K562 (cell line): ENCODE data around the gene SLCO2A1. TPM values are rescaled to one million over a fixed set of nuclear protein-coding genes. Genes with fewer than 3 reads are reported as not detected.

ENCODE experiments used
- MED1 ChIP-seq: sonication (generic); formaldehyde crosslinking; IDR thresholded peaks from 2 replicates; pipeline ENCODE4 v1.8.1; 2023; ENCODE audit warnings: missing genetic modification reagents, borderline replicate concordance
- PURB ChIP-seq: sonication (generic); formaldehyde crosslinking; IDR thresholded peaks from 2 replicates; pipeline ENCODE4 v1.9.0; 2021; ENCODE audit warnings: low read depth, mild to moderate bottlenecking, missing genetic modification reagents
- ZC3H8 ChIP-seq: fragments of 450-650 bp; IDR thresholded peaks from 2 replicates; pipeline ENCODE4 v1.6.1; 2017
- ZNF354B ChIP-seq: fragments of 250-450 bp; sonication (Bioruptor Pico); IDR thresholded peaks from 2 replicates; pipeline ENCODE4 v1.4.0; 2020
- ZNF785 ChIP-seq: fragments of 250-450 bp; sonication (Bioruptor Pico); IDR thresholded peaks from 2 replicates; pipeline ENCODE4 v1.4.0; 2020; ENCODE audit warnings: mild to moderate bottlenecking
- polyA plus RNA-seq, 8 experiments: library from polyadenylated mRNA; depleted of rRNA in 4 of 8; stranded (reverse) in 5 of 8; unstranded in 3 of 8; fragments of >200 nt; fragmentation: Nextera tagmentation in 2 of 8; fragmentation: Illumina TruSeq in 1 of 8; extraction: Ambion mirVana in 2 of 8; extraction: Trizol in 1 of 8; gene quantifications; 2 replicates each; pipeline versions ENCODE4 v1.2.1 to v1.2.3, GENCODE V29; 2011 to 2014; ENCODE audit warnings: inconsistent platforms in 1 of 8, missing spikeins in 1 of 8
- total RNA-seq, 7 experiments: library from RNA; depleted of rRNA in 6 of 7; stranded (reverse); fragments of >200 nt in 6 of 7; fragmentation: Illumina TruSeq in 2 of 7; extraction: Trizol in 2 of 7; gene quantifications; 2 replicates each; pipeline versions ENCODE4 v1.2.1 to v1.2.3, GENCODE V29; 2011 to 2021; ENCODE audit warnings: low replicate concordance in 1 of 7
- TF ChIP-seq, protein P1 (sequence below): sonication (generic); formaldehyde crosslinking; IDR thresholded peaks from 2 replicates; pipeline ENCODE4 v1.8.0; 2022; ENCODE audit warnings: mild to moderate bottlenecking, missing genetic modification reagents
- TF ChIP-seq, protein P2 (sequence below), 2 experiments: fragments of 200-800 bp in 1 of 2; sonication (Bioruptor generic) in 1 of 2; sonication (generic) in 1 of 2; formaldehyde crosslinking in 1 of 2; IDR thresholded peaks in 1 of 2; conservative IDR thresholded peaks in 1 of 2; 2 replicates each; pipeline versions ENCODE4 v1.5.0 to v1.6.1; 2016 to 2020; ENCODE audit warnings: missing compliant biosample characterization in 1 of 2, missing genetic modification characterization in 1 of 2, missing genetic modification reagents in 1 of 2
- TF ChIP-seq, protein P3 (sequence below): fragments of 450-650 bp; IDR thresholded peaks from 2 replicates; pipeline ENCODE4 v1.6.1; 2018; ENCODE audit warnings: mild to moderate bottlenecking, low read depth; ENCODE audit not compliant: partially characterized antibody
- TF ChIP-seq, protein P4 (sequence below), 2 experiments: fragments of 450-650 bp; formaldehyde crosslinking in 1 of 2; IDR thresholded peaks; 2 replicates each; pipeline versions ENCODE4 v1.4.0 to v1.6.1; 2014 to 2020; ENCODE audit warnings: mild to moderate bottlenecking in 2 of 2, borderline replicate concordance in 1 of 2, low read depth in 1 of 2

The SLCO2A1 gene
- total and polyA plus RNA-seq, 9 of the 15 experiments (the other 6 are each of a cell fraction or from before 2014, with no cell fraction given) = 0.16 to 1.0 TPM; not detected in 7

DNA sequence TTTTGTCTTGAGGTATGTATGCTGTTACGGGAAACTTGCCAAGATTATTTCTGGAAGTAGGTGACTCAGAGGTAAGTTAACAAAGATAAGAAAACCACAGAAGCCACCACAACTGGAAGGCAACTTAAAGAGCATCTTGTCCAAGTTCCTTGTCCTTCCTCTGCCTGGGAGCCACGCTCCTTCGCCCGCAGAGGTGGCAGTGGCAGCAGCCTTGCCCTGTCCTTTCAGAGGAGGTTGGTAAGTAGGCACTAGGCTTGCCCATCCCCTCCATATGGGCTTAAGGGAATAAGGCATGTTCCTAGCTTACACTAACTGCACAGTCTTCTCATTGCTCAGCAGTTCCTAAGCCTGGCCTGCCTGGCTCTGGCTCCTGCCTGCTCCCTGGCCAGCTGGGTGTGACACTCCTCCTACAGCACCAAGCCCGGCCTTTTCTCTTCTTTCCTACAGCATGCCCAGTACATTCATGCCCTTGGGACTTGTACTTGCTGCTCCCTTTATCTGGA, 86.0 kb downstream of the SLCO2A1 start (continued):
- TF ChIP-seq, protein P1, sequence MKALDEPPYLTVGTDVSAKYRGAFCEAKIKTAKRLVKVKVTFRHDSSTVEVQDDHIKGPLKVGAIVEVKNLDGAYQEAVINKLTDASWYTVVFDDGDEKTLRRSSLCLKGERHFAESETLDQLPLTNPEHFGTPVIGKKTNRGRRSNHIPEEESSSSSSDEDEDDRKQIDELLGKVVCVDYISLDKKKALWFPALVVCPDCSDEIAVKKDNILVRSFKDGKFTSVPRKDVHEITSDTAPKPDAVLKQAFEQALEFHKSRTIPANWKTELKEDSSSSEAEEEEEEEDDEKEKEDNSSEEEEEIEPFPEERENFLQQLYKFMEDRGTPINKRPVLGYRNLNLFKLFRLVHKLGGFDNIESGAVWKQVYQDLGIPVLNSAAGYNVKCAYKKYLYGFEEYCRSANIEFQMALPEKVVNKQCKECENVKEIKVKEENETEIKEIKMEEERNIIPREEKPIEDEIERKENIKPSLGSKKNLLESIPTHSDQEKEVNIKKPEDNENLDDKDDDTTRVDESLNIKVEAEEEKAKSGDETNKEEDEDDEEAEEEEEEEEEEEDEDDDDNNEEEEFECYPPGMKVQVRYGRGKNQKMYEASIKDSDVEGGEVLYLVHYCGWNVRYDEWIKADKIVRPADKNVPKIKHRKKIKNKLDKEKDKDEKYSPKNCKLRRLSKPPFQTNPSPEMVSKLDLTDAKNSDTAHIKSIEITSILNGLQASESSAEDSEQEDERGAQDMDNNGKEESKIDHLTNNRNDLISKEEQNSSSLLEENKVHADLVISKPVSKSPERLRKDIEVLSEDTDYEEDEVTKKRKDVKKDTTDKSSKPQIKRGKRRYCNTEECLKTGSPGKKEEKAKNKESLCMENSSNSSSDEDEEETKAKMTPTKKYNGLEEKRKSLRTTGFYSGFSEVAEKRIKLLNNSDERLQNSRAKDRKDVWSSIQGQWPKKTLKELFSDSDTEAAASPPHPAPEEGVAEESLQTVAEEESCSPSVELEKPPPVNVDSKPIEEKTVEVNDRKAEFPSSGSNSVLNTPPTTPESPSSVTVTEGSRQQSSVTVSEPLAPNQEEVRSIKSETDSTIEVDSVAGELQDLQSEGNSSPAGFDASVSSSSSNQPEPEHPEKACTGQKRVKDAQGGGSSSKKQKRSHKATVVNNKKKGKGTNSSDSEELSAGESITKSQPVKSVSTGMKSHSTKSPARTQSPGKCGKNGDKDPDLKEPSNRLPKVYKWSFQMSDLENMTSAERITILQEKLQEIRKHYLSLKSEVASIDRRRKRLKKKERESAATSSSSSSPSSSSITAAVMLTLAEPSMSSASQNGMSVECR (CRISPR knock-in tag) = no peak
- TF ChIP-seq ZNF785 (CRISPR knock-in tag) (no peak), ZNF354B (no peak), PURB (CRISPR knock-in tag) (no peak), MED1 (CRISPR knock-in tag) (no peak), ZC3H8 (no peak)
- TF ChIP-seq, protein P2, sequence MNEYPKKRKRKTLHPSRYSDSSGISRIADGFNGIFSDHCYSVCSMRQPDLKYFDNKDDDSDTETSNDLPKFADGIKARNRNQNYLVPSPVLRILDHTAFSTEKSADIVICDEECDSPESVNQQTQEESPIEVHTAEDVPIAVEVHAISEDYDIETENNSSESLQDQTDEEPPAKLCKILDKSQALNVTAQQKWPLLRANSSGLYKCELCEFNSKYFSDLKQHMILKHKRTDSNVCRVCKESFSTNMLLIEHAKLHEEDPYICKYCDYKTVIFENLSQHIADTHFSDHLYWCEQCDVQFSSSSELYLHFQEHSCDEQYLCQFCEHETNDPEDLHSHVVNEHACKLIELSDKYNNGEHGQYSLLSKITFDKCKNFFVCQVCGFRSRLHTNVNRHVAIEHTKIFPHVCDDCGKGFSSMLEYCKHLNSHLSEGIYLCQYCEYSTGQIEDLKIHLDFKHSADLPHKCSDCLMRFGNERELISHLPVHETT (CRISPR knock-in tag; conservative IDR thresholded peaks at IDR 0.05 in 1 of 2, IDR thresholded peaks at IDR 0.05 in 1 of 2) = no peak
- TF ChIP-seq, protein P3, sequence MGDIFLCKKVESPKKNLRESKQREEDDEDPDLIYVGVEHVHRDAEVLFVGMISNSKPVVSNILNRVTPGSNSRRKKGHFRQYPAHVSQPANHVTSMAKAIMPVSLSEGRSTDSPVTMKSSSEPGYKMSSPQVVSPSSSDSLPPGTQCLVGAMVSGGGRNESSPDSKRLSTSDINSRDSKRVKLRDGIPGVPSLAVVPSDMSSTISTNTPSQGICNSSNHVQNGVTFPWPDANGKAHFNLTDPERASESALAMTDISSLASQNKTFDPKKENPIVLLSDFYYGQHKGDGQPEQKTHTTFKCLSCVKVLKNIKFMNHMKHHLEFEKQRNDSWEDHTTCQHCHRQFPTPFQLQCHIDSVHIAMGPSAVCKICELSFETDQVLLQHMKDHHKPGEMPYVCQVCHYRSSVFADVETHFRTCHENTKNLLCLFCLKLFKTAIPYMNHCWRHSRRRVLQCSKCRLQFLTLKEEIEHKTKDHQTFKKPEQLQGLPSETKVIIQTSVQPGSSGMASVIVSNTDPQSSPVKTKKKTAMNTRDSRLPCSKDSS = no peak
- TF ChIP-seq, protein P4, sequence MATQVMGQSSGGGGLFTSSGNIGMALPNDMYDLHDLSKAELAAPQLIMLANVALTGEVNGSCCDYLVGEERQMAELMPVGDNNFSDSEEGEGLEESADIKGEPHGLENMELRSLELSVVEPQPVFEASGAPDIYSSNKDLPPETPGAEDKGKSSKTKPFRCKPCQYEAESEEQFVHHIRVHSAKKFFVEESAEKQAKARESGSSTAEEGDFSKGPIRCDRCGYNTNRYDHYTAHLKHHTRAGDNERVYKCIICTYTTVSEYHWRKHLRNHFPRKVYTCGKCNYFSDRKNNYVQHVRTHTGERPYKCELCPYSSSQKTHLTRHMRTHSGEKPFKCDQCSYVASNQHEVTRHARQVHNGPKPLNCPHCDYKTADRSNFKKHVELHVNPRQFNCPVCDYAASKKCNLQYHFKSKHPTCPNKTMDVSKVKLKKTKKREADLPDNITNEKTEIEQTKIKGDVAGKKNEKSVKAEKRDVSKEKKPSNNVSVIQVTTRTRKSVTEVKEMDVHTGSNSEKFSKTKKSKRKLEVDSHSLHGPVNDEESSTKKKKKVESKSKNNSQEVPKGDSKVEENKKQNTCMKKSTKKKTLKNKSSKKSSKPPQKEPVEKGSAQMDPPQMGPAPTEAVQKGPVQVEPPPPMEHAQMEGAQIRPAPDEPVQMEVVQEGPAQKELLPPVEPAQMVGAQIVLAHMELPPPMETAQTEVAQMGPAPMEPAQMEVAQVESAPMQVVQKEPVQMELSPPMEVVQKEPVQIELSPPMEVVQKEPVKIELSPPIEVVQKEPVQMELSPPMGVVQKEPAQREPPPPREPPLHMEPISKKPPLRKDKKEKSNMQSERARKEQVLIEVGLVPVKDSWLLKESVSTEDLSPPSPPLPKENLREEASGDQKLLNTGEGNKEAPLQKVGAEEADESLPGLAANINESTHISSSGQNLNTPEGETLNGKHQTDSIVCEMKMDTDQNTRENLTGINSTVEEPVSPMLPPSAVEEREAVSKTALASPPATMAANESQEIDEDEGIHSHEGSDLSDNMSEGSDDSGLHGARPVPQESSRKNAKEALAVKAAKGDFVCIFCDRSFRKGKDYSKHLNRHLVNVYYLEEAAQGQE (IDR thresholded peaks at IDR 0.05; ENCODE audit: borderline replicate concordance) = no peak
- TF ChIP-seq, protein P4 (CRISPR knock-in tag; IDR thresholded peaks at IDR 0.05; ENCODE audit: low read depth) = no peak
